IPS DF 6.9 (cell line): ENCODE measurements around the gene SLC22A12.

Experiments
- DNase-seq: peaks from one replicate; pipeline ENCODE4 v3.0.0-alpha.2; 2013; ENCODE audit warnings: low read depth, low spot score
- H3K27ac ChIP-seq: one replicate; pipeline ENCODE4 v1.5.1; 2013; ENCODE audit warnings: low read length, control low read depth
- H3K27me3 ChIP-seq: 2 replicates; pipeline ENCODE4 v1.6.1; 2013; ENCODE audit warnings: mild to moderate bottlenecking, low read length; ENCODE audit not compliant: control insufficient read depth, insufficient read depth
- H3K36me3 ChIP-seq: 2 replicates; pipeline ENCODE4 v1.6.1; 2013; ENCODE audit warnings: low read length; ENCODE audit not compliant: control insufficient read depth, insufficient read depth
- H3K4me1 ChIP-seq: 2 replicates; pipeline ENCODE4 v1.6.1; 2013; ENCODE audit warnings: low read length; ENCODE audit not compliant: control insufficient read depth, insufficient read depth
- H3K4me3 ChIP-seq: 2 replicates; pipeline ENCODE4 v1.5.1; 2013; ENCODE audit warnings: mild to moderate bottlenecking, low read length
- H3K9me3 ChIP-seq: 2 replicates; pipeline ENCODE4 v1.6.1; 2013; ENCODE audit warnings: low read length, inconsistent platforms; ENCODE audit not compliant: control insufficient read depth, insufficient read depth
- WGBS: extraction: QIAGEN DNeasy Blood & Tissue Kit; methylation state at CpG from one replicate; pipeline ENCODE4 v1.1.7; 2013; ENCODE audit warnings: mixed read lengths, missing lambda C conversion rate; ENCODE audit not compliant: insufficient read length, insufficient coverage; 5-methylcytosine and 5-hydroxymethylcytosine counted together

SLC22A12 gene

DNA sequence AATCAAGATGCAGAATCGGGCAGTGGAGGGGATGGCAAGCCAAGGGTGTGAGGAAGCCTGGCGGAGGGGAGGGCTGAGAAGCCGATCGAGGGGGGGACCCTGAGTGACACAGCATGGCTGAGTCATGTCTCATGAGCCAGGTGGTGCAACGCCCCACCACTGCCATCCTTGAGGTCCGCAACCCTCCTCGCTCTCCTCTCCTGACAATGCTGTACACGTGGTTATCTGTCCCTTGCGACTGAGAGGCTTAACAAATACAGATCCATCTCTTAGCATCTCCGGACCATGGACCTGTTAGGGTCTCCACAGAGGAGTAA lies 14.2 kb downstream of the SLC22A12 start:
- H3K4me3 ChIP-seq: no peak overlapping the region
- H3K36me3 ChIP-seq: no peaks in the 10 kb centered on the region
- H3K27me3 ChIP-seq: no peaks in the 10 kb centered on the region
- DNase-seq: no peak
- no peaks in the 10 kb centered on the region for H3K9me3 ChIP-seq
- no peaks in the 10 kb centered on the region; the same call in 1 of the 2 replicates for H3K4me1 ChIP-seq
- WGBS: no CpG with 5 or more reads among the region's 10 CpGs
- no peak overlapping the region for H3K27ac ChIP-seq

DNA sequence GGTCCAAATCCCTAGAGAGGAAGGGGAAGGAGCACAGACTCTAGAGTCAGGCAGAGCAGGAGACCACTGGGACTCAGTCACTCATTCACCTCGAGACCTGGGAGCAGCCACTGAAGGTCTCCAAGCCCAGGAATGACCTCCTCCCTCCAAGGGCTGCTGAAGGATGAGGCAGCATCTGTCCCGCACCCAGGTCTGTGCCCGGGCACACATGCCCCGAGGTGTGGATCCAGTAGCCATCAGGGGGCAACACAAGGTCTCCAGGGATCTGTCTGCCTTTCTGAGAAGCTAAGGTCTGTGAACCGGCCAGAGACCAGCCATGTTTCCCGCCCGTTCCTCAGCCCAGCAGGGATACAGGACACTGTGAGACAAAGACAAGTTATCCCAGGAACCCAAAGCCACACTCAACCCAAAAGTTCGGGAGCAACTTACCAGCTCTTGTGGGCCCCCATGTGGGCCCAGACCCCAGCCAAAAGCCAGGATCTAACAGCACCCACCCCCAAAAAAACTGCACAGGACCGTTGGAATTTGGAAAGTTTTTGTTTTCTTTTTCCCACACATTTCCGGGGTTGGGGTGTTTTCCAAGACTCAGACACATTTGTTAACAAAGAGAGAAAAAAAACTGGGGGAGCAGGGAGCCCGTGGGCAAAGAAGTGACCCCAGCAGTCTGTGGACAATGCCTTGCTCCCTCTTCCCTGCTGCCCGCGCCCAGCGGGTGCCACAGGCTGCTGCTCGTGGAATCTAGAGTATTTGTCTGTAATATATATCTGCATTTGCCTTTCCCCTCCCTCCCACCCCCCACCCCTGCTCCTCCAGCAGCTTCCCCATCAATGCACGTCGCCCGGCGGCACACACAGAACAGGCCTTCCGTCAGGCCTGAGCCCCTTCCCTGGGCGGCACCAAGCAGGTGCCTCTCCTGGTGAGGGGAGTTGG lies 14.9 kb downstream of the SLC22A12 start:
- WGBS: no CpG with 5 or more reads among the region's 21 CpGs
- Histone ChIP-seq H3K9me3 (no peaks in the 10 kb centered on the region), H3K4me1 (no peaks in the 10 kb centered on the region; the same call in 1 of the 2 replicates), H3K36me3 (no peaks in the 10 kb centered on the region), H3K27me3 (no peaks in the 10 kb centered on the region), H3K27ac (no peak overlapping the region), H3K4me3 (no peak overlapping the region)
- no peak for DNase-seq

DNA sequence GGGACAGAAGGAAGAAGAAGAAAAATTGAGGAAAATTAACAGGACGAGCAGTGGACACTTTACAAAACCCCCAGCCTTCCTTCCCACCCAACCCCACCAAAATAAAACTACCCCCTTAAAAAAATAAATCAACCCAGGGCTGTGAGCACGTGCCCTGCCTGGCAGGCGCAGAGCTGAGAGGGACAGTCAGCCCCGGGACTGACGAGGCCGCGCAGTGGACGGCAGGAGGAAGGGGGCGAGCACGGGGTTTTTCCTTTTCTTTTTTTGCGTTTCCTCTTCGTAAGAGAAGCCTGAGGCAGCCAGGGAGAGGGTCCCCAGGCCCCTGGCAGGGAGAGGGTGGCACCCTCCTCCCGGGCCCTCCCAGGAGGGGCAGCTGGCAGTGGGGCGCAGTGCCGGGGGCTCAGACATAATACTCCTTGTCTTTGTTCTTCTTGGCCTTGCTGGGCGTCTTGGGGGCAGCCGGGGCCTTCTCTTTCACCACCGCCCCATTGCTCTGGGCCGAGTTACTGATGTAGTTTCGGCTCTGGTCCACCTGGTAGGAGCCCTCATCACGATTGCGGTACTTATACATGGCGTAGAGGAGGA lies 15.9 kb downstream of the SLC22A12 start:
- DNase-seq: no peak
- no peaks in the 10 kb centered on the region for H3K9me3 ChIP-seq
- no peak overlapping the region for H3K27ac ChIP-seq
- H3K4me1 ChIP-seq: no peaks in the 10 kb centered on the region; the same call in 1 of the 2 replicates
- no CpG with 5 or more reads among the region's 23 CpGs for WGBS
- no peak overlapping the region for H3K4me3 ChIP-seq
- H3K36me3 ChIP-seq: no peaks in the 10 kb centered on the region
- no peaks in the 10 kb centered on the region for H3K27me3 ChIP-seq

DNA sequence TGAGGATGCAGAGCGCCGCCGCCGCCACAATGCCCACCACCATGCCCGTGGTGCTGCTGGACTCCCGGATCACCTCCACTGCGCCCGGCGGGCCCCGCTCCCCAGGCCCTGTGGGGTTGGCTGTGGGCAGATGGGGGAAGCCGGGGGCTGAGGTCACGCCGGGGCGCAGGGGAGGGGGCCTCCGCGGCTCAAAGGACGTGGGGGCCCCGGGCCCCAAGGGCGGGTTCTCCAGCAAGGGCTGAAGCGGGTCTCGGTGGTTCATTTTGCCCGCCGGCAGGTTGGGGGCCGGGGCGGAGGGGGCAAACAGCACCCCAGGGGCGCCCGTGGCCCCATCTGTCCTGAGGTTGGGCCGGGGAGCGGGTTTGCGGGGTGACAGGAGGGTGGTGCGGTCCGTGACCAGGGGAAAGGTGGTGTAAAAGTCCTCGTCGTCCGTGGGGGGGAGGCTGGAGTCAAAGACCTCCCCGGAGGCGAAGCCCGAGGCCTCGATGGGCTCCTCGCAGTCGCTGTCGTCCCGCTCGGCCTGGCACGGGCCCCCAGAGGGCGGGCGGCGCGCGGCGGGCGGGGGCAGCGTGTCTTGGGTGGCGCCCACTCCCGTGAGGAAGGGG lies 16.5 kb downstream of the SLC22A12 start:
- H3K27me3 ChIP-seq: no peaks in the 10 kb centered on the region
- no peak for DNase-seq
- no peak overlapping the region for H3K4me3 ChIP-seq
- H3K36me3 ChIP-seq: no peaks in the 10 kb centered on the region
- no peaks in the 10 kb centered on the region for H3K9me3 ChIP-seq
- no CpG with 5 or more reads among the region's 55 CpGs for WGBS
- H3K4me1 ChIP-seq: no peaks in the 10 kb centered on the region; the same call in 1 of the 2 replicates
- no peak overlapping the region for H3K27ac ChIP-seq

DNA sequence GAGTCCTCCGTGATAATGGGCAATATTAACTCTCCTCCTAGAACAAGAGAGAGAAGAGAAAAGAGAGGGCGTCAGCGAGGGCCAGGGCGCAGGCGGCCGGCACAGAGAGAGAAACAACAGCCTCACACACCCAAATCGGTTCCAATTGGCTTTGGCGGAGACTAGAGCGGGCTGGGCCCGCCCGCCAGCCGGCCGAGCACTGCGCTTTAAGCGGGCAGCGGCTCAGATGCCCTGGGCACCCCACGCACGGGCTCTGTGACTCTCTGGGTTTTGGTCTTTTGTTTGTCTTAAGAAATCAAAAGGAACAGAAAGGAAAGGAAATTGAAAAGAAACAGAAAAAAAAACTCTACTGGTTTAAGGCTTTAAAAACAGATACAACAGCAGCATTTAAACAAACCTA lies 17.0 kb downstream of the SLC22A12 start:
- no peaks in the 10 kb centered on the region for H3K27me3 ChIP-seq
- no peak for DNase-seq
- H3K9me3 ChIP-seq: no peaks in the 10 kb centered on the region
- H3K27ac ChIP-seq: no peak overlapping the region
- WGBS: no CpG with 5 or more reads among the region's 18 CpGs
- H3K36me3 ChIP-seq: no peaks in the 10 kb centered on the region
- H3K4me3 ChIP-seq: no peak overlapping the region
- H3K4me1 ChIP-seq: no peaks in the 10 kb centered on the region; the same call in 1 of the 2 replicates

DNA sequence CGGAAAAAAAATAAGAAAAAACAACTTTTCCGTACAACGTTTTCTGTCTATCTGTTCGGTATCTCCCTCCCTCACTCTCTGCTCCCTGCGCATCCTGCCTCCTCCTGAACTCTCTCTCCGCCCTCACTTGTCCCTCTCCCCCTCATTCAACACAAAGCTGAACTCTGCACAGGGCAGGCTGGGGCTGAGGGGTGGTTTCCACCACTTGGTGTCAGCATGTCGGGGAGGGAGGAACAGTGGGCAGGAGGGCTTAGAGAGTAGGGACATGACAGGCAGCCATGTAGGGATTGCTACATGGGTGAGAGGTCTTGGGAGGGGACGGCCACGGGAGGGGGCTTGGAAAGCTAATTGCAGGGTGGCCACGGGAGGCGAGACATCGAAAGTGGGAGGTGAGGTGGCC lies 17.6 kb downstream of the SLC22A12 start:
- no CpG with 5 or more reads among the region's 12 CpGs for WGBS

DNA sequence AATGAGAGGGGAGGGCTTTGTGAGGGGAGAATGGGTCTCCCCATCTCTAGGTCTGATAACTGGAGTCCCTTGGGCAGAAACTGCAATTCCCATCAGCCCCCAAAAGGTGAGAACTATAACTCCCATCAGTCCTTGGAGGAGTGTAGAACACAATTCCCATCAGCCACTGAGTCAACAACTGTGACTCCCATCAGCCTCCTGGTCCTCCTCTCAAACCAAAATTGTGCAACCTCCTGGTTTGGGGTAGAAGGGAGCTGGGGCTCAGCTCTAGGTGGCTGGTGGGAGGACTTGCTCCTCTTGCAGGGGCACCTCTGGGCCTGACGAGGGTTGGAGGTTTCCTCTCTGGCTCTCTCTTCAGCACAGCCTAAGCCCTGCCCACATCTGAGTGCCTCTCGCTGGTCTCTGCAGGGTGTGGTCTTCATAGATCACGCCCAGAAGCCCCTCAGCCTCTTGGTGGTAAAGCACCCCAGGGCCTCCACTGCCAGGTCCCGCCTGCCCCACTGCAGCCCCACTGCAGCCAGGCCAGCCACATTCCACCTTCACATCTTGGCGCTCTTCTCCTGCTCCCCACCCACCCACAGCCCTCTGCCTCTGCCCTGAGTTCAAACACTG lies 18.5 kb downstream of the SLC22A12 start:
- Histone ChIP-seq H3K4me3 (no peak overlapping the region), H3K36me3 (no peaks in the 10 kb centered on the region), H3K9me3 (no peaks in the 10 kb centered on the region), H3K27me3 (no peaks in the 10 kb centered on the region), H3K27ac (no peak overlapping the region), H3K4me1 (no peaks in the 10 kb centered on the region; the same call in 1 of the 2 replicates)
- DNase-seq: no peak
- WGBS: no CpG with 5 or more reads among the region's 5 CpGs

More for the DNA sequence above, 17.6 kb downstream of the SLC22A12 start:
- DNase-seq: no peak
- Histone ChIP-seq H3K4me3 (no peak overlapping the region), H3K36me3 (no peaks in the 10 kb centered on the region), H3K9me3 (no peaks in the 10 kb centered on the region), H3K4me1 (no peaks in the 10 kb centered on the region; the same call in 1 of the 2 replicates), H3K27ac (no peak overlapping the region), H3K27me3 (no peaks in the 10 kb centered on the region)

DNA sequence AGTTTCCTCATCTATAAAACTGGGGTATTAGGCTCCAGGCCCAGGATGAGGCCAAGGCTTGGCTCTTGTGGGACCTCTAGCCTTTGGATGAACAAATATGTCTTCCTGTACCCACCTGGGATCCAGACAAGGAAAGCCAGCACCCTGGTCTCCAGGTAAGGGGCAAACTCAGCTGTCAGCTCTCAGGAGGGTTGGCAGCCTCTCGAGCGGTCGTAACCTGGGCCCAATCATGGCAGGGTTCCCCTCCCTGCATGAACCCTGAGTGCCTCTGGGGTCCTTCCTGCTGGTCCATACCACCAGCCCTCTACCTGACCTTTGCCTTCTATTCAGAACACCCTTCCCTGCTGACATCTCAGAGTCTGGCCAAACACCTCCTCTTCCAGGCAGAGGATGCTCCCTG lies 19.6 kb downstream of the SLC22A12 start:
- Histone ChIP-seq H3K27ac (no peak overlapping the region), H3K9me3 (no peaks in the 10 kb centered on the region), H3K4me3 (no peak overlapping the region), H3K27me3 (no peaks in the 10 kb centered on the region), H3K36me3 (no peaks in the 10 kb centered on the region), H3K4me1 (no peaks in the 10 kb centered on the region; the same call in 1 of the 2 replicates)
- WGBS: no CpG with 5 or more reads among the region's 3 CpGs
- DNase-seq: no peak

DNA sequence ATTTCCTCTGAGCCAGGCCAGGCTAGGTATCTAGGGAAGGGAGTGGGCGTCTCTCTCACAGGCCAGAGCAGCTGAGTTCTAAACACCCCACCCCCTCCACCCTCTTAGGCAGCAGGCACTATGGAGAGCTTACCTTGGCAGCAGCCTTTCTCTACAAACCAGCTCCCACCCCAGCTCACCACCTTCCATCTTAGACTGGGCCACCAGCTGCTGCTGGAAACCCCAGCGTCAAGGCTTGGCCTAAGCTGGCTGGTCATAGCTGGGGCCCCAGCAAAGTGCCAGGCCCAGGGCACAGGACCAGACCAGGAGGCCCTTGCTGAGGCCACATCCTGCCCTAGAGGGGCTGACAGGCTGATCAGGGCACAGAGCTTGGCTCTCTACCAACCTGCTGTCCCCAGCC lies 20.2 kb downstream of the SLC22A12 start:
- Histone ChIP-seq H3K27ac (no peak overlapping the region), H3K36me3 (no peaks in the 10 kb centered on the region), H3K27me3 (no peaks in the 10 kb centered on the region), H3K9me3 (no peaks in the 10 kb centered on the region), H3K4me3 (no peak overlapping the region), H3K4me1 (no peaks in the 10 kb centered on the region; the same call in 1 of the 2 replicates)
- WGBS: no CpG with 5 or more reads among the region's 2 CpGs
- no peak for DNase-seq

DNA sequence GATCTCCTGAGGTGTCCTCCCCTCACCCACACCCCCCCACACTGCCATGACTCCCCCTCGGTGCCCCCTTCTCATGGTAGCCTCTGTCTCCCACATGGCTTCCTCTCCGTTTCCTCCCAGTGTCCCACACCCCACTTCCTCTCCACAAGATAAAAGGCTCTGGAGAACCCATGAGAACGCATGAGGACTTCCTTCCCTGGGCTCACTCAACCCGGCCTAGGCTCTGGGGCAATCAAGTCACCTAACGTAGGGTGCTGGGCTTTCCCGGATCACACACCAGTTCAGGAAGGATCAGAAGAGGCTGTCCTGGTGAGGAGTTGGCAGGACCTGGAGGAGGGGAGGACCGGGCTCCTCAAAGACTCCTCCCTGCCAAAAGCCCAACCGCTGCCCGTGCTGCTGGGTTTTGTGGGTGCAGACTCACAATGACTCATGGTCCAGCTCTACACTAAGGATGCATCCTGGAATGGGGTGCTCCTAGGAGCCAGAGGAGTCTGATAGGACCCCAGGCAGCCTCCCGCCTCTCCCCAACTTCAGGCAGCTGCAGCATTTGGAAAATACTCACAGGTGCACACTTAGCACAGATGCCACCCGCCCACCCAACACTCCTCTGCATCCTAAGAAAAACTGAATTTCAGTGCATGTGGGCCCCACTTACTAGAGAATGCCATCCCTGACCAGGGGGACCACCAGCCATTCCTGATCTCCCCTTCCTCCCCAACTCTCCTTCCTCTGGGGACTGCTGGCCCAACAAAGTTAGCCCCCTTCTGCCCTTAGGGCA lies 21.0 kb downstream of the SLC22A12 start:
- no peaks in the 10 kb centered on the region for H3K9me3 ChIP-seq
- H3K4me1 ChIP-seq: no peaks in the 10 kb centered on the region; the same call in 1 of the 2 replicates
- H3K36me3 ChIP-seq: no peaks in the 10 kb centered on the region
- DNase-seq: no peak
- H3K27me3 ChIP-seq: no peaks in the 10 kb centered on the region
- H3K27ac ChIP-seq: no peak overlapping the region
- H3K4me3 ChIP-seq: no peak overlapping the region
- no CpG with 5 or more reads among the region's 11 CpGs for WGBS
